DOHH2 (cell line): Measurements from ENCODE around the gene MIEF1.

Source experiments
- H3F3A ChIP-seq: fragments of 200-600 bp; sonication (generic), shearing (Covaris generic); 2 replicates; pipeline ENCODE4 v1.6.0; 2016; ENCODE audit warnings: antibody characterized with exemption, mild to moderate bottlenecking; ENCODE audit not compliant: control insufficient read depth, insufficient read depth
- H3K27ac ChIP-seq: fragments of 200-600 bp; sonication (generic); 2 replicates; pipeline ENCODE4 v1.5.1; 2014; ENCODE audit warnings: low read depth, mild to moderate bottlenecking, low read length, moderate library complexity
- H3K27me3 ChIP-seq: fragments of 200-600 bp; sonication (generic); 2 replicates; pipeline ENCODE4 v1.6.1; 2014; ENCODE audit warnings: mild to moderate bottlenecking, low read length, mixed read lengths; ENCODE audit not compliant: control insufficient read depth
- H3K36me3 ChIP-seq: fragments of 200-600 bp; sonication (generic); 2 replicates; pipeline ENCODE4 v1.6.1; 2014; ENCODE audit warnings: mild to moderate bottlenecking, low read length, moderate library complexity, mixed read lengths; ENCODE audit not compliant: control insufficient read depth
- H3K4me1 ChIP-seq: fragments of 200-600 bp; sonication (generic); 2 replicates; pipeline ENCODE4 v1.6.1; 2014; ENCODE audit warnings: mild to moderate bottlenecking, low read length, mixed read lengths; ENCODE audit not compliant: control insufficient read depth
- H3K4me2 ChIP-seq: fragments of 200-600 bp; sonication (generic); 2 replicates; pipeline ENCODE4 v1.6.0; 2014; ENCODE audit warnings: mild to moderate bottlenecking, low read length, moderate library complexity
- H3K4me3 ChIP-seq: fragments of 200-600 bp; sonication (generic); 2 replicates; pipeline ENCODE4 v1.5.1; 2014; ENCODE audit warnings: mild to moderate bottlenecking, low read length, mixed read lengths
- H3K79me2 ChIP-seq: fragments of 200-600 bp; sonication (generic); 2 replicates; pipeline ENCODE4 v1.6.1; 2014; ENCODE audit warnings: mild to moderate bottlenecking, low read length, mixed read lengths; ENCODE audit not compliant: control insufficient read depth
- H3K9me2 ChIP-seq: fragments of 200-600 bp; sonication (generic); replicated peaks from 2 replicates; pipeline ENCODE4 v1.6.1; 2014; ENCODE audit warnings: mild to moderate bottlenecking, low read length, mixed read lengths; ENCODE audit not compliant: control insufficient read depth
- H3K9me3 ChIP-seq: fragments of 200-600 bp; sonication (generic); 2 replicates; pipeline ENCODE4 v1.6.1; 2014; ENCODE audit warnings: antibody characterized with exemption, low read length, mixed read lengths; ENCODE audit not compliant: control insufficient read depth, insufficient read depth
- H4K20me1 ChIP-seq: fragments of 200-600 bp; sonication (generic); 2 replicates; pipeline ENCODE4 v1.6.0; 2014; ENCODE audit warnings: low read depth, mild to moderate bottlenecking, antibody characterized with exemption, low read length, moderate library complexity; ENCODE audit not compliant: control insufficient read depth, insufficient read depth
- CTCF ChIP-seq: fragments of 200-600 bp; sonication (generic); IDR thresholded peaks from one replicate; pipeline ENCODE4 v1.5.1; 2014; ENCODE audit warnings: antibody characterized with exemption, mild to moderate bottlenecking, low read depth, low read length; ENCODE audit not compliant: poor library complexity, severe bottlenecking
- EZH2phosphoT487 ChIP-seq: fragments of 200-600 bp; sonication (generic); IDR thresholded peaks from 2 replicates; pipeline ENCODE4 v1.6.1; 2017; ENCODE audit warnings: borderline replicate concordance, mild to moderate bottlenecking, antibody characterized with exemption, low read length, moderate library complexity, mixed read lengths

MIEF1 gene

GRCh38 chr22:39560127-39560526, 58.0 kb downstream of the MIEF1 start:
- Histone ChIP-seq H3K27ac (no peak overlapping the region), H3K27me3 (0 out of 2 replicates have a peak, but pooled peaks cover 5% of the 10 kb centered on the region), H3K9me2 (no peaks in the 10 kb centered on the region), H3K4me2 (no peak overlapping the region), H3K79me2 (no peaks in the 10 kb centered on the region), H3K9me3 (no peaks in the 10 kb centered on the region; the same call in 1 of the 2 replicates), H3F3A (no peaks in the 10 kb centered on the region), H4K20me1 (no peaks in the 10 kb centered on the region), H3K4me3 (no peak overlapping the region), H3K4me1 (no peaks in the 10 kb centered on the region), H3K36me3 (no peaks in the 10 kb centered on the region)
- TF ChIP-seq EZH2phosphoT487 (no peak), CTCF (no peak)

- Histone ChIP-seq H3F3A (no peaks in the 10 kb centered on the region), H3K79me2 (no peaks in the 10 kb centered on the region), H4K20me1 (no peaks in the 10 kb centered on the region), H3K27ac (no peak overlapping the region), H3K4me2 (no peak overlapping the region), H3K9me3 (no peaks in the 10 kb centered on the region; the same call in 1 of the 2 replicates), H3K9me2 (no peaks in the 10 kb centered on the region), H3K36me3 (no peaks in the 10 kb centered on the region), H3K4me3 (no peak overlapping the region), H3K27me3 (no peaks in the 10 kb centered on the region), H3K4me1 (peaks cover 10% of the 10 kb centered on the region)
- TF ChIP-seq CTCF = no peak
- TF ChIP-seq EZH2phosphoT487 = no peak
Measured at GRCh38 chr22:39562839-39563489, 60.9 kb downstream of the MIEF1 start.

GRCh38 chr22:39563571-39564428, 61.7 kb downstream of the MIEF1 start:
- Histone ChIP-seq H3K27ac (no peak overlapping the region), H3K4me3 (no peak overlapping the region)
- TF ChIP-seq EZH2phosphoT487 = no peak
- no peak for TF ChIP-seq CTCF

More at GRCh38 chr22:39563571-39564428, 61.7 kb downstream of the MIEF1 start:
- Histone ChIP-seq H3F3A (no peaks in the 10 kb centered on the region), H3K9me3 (no peaks in the 10 kb centered on the region; the same call in 1 of the 2 replicates), H3K9me2 (no peaks in the 10 kb centered on the region), H3K4me2 (no peak overlapping the region), H3K36me3 (no peaks in the 10 kb centered on the region), H4K20me1 (no peaks in the 10 kb centered on the region), H3K79me2 (no peaks in the 10 kb centered on the region), H3K27me3 (no peaks in the 10 kb centered on the region), H3K4me1 (peaks cover 10% of the 10 kb centered on the region)
